Endometrium (tissue), 2 donors: ENCODE results near the gene NTNG2.

Experiments used
- FAIRE-seq: peaks from 2 replicates; lab custom pipeline; 2012; peaks lifted over from hg19 to GRCh38; lab: Jason Lieb, UNC
- donor health status: control.
- donor health status: control.

The NTNG2 gene

DNA sequence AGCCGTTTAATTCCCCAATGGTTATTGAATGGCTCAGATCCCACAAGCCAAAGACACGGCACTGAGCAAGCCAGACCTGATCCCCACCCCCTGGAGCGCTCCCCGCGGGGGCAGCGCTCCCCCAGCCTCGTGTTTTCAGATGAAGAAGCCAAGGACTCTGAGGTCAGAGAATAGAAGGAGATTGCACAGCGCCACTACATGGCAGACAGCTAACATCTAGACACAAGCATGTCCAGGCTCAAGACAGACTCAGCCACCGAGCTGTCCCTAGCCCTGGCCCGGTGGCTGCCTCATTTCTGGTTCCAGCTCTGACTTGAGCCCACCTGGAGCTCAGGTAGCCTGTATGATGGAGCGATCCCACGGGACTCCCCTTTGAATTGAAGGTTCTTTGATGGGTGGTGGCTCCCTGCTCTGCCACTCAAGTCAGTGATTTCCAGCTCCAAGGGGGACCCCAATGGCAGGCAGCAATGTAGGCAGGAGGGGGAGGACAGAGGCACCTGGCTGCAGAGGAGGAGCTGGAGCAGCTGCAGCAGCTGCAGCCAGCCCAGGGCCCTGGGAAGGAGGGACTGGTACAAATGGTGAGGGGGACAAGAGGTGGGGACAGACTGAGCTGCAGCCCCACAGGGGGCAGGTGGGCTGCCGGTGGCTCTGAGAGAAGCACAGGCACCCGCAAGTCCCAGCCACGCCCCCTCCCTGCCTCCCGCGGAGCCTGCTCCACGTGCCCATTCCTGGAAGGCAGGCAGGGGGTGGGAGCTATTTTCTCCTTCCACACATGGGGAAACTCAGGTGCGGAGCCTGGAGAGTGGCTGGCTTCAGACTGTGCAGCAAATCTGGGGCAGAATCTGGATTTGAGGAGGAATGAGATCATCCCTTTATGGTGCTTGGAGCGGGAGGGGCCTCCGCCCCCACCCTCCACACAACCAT, 40.2 kb downstream of the NTNG2 start:
- FAIRE-seq = no peak

DNA sequence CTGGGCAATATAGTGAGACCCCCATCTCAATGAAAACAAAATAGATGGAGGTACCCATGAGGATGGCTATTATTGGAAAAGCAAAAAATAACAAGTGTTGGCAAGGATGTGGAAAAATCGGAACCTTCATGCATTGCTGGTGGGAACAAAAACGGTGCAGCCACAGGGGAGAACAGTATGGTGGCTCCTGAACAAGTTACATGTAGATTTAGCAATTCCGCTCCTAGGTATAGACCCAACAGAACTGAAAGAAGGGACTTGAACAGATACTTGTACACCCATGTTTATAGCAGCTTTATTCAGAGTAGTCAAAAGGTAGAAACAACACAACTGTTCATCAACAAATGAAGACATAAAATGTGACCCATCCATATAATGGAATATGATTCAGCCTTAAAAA, 43.0 kb downstream of the NTNG2 start:
- FAIRE-seq = no peak

DNA sequence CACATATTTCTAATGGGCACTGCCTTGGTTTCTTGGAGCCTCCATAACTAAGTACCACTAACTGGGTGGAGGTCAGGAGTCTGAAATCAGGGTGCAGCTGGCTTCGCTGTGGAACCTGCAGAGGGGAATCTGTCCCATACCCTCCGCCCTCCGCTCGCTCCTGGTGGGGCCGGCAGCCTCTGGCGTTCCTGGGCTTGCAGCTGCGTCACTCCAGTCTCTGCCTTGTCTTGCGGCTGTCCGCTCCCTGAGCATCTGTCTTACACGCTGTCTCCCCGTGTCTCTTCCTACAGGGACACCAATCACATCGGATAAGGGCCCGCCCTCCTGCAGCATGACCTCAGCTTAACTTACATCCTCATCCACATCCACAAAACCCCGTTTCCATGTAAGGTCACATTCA, 45.4 kb downstream of the NTNG2 start:
- FAIRE-seq = no peak

DNA sequence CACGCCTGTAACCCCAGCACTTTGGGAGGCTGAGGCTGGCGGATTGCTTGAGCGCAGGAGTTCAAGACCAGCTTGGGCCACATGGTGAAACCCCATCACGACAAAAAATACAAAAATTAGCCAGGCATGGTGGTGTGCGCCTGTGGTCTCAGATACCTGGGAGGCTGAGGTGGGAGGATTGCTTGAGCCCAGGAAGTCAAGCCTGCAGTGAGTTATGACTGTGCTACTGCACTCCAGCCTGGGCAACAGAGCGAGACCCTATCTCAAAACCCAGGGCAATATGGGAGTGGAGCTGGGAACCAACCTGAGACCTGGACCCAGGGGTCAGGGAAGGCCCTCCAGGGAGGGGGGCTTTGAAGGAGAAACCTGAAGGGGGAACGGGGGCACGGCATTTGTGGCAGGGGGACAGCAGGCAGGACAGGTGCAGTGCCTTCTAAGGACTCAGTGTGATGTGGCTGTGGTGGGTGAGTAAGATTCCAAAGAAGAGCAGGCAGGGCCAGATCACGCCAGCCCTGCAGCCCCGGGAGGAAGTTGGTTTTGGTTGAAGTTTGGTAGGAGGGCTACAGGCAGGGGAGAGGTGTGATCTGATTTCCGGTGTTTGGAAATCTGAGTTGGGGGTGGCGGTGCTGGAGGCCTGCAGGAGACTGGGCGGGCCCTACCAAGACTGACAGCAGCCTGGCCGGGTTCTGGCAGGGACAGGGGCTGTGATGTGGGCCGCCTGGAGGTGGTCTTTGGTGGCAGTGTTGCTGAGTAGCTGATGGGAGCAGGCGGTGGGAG, 46.2 kb downstream of the NTNG2 start:
- FAIRE-seq = no peak

DNA sequence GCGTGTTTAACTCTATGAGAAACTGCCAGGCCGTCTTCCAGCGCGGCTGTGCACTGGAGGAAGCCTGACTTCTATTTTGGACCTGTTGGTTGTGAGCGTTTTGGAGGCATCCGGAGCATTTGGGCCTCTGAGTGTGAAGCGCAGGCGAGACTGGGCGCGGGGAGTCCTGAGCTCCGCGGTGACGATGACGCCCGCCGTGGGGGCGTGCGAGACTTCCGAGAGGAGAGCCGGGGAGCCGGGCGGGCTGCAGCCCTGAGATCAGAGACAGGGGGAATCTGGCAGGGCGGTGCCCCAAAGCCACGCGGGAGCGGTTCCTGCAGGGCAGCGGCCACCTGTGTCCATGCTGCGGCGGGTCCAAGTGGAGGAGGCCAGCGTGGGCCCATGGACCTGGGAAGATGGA, 47.4 kb downstream of the NTNG2 start:
- FAIRE-seq = no peak

DNA sequence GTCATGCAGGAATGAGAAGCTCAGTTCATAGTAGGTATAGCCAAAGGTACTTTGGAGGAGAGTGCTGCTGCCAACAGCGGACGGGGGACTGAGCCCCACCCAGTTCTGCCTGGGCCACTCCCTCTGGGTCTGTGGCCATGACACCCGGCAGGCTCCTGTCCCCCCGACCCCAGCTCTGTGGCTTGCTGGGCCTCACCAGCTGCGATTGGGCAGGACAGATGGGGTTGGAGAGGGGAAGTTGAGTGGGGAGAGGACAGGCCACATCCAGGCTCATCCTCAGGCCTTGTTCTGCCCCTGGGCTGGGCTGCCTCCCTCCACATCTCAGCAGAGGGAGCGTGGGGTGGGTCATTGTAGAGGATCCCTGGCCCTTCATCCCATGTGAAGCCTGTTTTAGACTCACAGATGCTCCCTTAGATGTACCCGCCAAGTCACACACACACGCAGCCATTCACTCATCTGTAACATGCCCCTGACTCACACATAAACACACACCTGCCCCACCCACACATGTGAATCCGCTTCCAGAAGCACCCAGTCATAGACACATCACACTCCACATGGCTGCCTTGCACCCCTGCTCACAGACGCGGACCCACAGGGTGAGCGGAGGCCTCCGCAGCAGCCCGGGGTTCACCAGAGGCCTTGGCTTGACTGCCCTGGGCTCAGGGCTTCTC, 48.8 kb downstream of the NTNG2 start:
- FAIRE-seq = no peak

DNA sequence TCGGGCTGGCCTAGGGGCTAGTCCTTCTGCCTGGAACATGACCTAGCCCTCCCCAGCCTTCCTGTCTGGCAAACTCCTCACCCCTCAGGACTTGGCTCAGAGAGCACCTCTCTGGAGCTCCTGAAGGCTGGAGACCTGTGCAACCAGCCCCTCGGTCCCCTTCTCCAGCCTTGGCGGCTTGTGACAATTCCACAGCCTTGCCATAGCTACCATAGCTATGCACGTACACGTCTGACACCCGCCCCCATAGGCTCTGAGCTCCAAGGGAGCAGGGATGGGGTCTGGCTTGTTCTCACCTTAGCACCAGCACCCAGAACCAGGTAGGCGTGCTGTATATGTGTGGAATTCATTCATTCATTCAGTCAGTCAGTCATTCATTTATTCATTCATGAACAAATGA, 49.7 kb downstream of the NTNG2 start:
- no peak for FAIRE-seq

DNA sequence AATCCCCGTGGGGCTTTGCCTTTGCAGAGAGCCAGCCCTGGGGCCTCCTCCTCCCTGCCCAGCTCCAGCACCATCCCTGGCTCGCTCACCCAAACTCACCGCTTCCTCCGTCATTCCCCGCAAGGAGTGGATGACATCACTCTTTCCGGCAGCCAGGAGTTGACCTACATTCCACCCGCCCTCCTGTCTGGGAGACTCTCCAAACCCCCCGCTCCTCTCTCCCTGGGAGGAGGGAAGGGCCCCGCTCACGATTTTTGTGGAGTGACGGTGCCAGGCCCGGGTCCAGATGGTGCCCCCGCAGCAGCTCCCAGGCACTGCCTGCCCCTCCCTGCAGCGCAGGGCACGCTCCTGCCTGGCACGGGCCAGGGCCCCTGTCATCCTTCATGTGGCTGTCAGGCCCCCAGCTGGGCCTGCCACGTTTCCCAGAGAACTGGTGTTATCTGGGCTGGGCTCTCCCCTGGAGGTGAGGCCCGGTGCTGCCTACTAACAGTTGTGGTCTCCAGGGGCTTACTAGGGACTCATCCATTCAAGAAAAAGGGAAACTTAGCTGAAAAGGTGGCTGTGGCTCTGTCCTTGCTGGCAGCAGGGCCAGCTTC, 52.3 kb downstream of the NTNG2 start:
- FAIRE-seq = no peak

DNA sequence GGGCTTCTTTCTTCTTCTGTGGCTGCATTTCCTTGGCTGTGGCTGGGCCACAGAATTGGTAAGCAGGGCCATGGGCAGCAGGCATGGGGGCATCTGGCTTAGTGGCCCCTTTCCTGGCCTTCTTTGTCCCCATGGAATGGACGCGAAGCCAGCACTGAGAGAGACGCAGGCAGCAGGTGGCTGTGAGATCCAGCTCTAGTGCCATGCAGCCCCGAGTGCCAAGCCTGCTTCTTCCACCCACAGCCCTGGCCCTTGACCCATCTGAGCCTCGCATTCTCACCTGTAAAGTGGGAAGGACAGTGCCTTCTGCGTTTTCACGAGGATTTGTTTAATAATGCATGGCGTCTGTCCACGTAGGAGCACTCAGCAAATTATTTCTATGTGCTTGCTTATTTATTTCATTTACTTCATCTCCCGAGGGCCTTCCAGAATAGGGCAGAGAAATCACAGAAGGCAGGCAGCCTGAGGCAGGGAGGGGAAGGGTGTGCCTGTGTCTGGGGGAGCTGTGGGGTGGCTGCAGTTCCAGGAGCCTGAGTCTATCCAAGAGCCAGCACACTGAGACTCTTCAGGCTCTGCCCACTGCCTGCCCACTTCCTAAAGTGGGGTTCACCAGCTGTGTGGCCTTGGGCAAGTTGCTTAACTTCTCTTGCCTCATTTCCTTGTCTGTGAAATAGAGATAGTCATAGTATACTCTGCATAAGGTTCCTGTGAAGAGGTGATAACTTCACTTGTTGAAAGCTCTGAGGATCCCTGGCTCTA, 55.2 kb downstream of the NTNG2 start:
- FAIRE-seq = no peak

DNA sequence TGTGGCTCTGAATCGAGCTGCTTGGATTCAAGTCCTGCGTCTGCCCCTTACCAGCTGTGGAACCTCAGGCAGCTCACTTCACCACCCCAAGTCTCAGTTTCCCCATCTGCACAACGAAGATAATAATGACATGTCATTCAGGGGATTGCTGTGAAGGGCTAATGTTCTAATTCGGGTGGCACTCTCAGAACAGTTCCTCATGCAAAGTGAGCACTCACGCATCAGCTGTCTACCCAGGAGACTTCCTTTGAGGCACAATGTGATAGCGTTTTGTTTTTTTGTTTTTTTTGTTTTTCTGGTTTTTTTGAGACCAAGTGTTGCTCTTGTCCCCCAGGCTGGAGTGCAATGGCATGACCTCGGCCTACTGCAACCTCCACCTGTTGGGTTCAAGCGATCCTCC, 56.4 kb downstream of the NTNG2 start:
- FAIRE-seq = no peak

DNA sequence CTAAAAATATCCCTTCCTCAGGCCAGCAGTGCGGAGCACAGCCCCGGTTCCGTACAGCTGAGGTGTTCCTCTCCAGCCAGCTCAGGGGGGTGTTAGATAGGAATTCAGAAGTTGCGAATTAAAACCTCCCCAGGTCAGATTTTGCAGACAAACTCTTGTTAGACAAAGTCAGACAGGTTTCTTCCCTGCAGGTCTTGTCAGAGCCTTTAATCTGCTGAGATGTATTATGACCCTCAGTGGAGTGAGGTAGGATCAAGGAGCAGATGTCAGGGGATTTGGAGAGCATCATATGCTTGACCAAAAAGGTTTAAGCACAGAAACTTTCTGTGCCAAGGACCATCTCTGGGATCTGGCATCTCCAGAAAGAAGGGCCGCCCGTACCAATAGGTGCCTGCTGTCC, 60.1 kb downstream of the NTNG2 start:
- no peak for FAIRE-seq

DNA sequence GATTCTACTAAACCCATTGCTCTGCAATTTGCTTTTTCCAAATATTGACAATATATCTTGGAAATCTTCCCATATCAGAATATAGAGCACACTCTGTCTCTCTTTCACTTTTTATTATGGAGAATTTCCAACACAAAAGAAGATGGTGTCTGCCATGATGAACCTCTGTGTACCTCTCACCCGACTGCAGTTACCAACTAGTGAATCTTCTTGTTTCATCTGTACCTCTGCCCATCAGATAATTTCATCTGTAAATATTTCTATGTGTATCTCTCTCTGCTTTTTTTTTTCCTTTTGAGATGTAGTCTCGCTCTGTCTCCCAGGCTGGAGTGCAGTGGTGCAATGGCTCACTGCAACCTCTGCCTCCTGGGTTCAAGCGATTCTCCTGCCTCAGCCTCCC, 62.8 kb downstream of the NTNG2 start:
- FAIRE-seq = no peak

DNA sequence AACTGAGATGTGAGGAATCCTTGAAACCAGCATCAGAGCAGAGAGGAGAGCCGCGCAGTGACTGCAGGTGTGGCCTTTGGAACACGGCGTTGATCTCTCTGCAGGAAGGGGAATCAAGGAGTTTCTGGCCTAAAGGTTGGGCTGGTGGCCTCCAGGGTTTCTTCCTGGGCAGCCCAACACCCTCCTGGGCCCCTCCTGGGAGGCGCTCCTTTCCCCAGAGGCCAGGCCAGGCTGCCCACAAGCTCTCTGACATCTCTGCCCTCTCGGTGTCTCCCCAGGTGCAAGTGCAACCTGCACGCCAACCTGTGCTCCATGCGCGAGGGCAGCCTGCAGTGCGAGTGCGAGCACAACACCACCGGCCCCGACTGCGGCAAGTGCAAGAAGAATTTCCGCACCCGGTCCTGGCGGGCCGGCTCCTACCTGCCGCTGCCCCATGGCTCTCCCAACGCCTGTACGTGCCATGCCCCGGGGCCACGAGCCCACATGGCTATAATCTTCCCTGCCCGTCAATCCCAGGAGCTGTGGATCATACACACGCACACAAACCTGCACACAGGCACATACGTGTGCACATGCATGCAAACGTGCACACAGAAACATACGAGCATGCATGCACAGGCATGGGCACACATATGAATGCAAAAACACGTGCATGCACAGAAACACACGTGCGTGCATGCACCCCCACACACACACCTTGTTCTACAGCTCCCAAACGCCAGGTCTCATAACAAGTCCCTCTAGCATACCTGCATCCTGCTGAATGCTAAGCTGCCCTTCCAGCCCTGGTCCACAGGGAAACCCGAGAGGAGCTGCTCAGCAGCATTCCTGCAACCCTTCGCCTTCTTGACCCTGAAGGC, 64.9 kb downstream of the NTNG2 start:
- FAIRE-seq = no peak

DNA sequence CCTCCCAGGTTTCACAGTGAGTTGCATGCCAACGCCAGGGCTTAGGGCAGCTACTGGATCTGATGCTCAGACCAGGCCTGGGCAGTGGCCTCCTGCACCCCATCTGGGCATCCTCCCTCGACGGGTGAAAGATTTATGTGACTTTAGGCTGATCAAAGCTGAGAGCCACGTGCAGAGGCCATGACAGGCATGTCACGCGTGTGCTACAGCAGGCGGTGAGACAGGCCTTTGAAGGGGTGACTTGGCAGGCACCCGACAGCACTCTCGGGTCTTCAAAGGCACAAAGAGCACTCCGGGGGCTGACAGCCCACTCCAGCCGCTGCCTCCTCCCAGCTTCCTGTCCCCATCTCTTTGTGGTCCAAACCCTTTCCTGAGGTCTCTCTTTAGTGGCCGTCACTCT, 66.2 kb downstream of the NTNG2 start:
- FAIRE-seq = no peak

DNA sequence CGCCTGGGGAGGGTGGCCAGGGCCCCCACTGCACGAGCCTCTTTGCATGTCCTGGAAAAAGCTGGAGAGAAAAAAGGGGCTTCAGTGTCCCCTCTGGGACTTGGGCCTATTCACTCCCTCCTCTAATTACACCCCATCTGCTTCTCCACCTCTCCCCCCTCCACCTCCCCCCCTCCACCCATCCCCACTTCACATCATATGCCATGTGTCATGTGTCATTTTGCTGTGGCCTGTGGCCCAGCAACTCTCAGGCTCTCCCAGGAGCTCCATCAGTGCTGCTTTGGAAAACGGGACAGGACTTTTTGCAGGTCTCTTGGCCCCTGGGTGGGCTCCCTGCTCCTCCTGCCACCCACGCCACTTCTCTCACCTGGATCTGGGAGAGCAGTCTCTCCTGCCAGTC, 68.7 kb downstream of the NTNG2 start:
- no peak for FAIRE-seq

DNA sequence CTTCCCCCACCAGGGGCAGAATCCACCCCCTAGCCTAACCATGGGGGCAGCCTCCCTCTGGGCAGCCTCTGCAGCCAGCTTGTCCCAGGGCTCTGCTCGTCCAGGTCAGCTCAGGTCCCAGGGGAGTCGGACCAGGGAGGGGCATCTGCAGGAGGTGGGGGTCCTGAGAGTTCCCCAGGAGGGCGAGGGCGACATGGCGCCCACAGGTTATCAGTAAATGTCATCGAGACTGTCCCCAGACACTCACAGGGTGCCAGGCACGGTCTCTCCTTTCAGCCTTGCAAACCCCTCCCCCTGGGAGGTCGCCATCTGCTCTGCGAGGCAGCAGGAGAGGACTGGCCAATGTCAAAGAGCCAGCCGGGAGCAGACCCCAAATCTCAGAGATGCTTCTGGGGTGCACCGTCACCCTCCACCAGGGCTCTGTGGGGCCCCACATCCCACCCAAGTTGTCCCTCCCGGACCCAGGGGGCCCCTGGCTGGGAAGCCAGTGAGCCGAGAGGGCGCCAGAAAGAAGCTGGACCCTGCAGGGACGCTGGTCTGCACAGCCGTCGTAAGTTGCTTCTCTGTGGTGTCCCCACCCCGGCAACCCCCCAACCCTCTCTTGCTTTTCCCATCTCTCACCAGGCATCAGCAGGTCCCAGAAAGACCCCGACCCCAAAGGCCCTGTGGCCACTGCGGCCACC, 69.3 kb downstream of the NTNG2 start:
- no peak for FAIRE-seq

DNA sequence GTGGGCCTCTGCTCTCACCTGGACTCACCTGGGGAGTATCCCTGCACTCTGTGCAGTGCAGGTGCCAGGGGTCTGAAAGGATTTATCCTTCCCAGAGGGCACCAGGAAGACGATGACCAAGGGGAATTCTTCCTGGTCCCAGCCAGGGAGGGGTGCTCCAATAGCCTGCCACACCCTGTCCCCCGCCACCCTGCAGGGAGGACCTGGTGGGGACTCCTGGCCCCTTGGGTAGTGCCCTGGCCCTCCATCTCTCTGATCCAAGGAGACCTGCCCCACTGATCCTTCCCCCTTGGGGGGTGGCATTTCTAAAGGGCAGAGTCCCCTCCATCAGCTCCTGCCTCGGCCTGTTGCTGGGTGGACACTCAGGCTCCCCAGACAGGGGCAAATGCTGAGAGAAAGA, 70.7 kb downstream of the NTNG2 start:
- FAIRE-seq = no peak

DNA sequence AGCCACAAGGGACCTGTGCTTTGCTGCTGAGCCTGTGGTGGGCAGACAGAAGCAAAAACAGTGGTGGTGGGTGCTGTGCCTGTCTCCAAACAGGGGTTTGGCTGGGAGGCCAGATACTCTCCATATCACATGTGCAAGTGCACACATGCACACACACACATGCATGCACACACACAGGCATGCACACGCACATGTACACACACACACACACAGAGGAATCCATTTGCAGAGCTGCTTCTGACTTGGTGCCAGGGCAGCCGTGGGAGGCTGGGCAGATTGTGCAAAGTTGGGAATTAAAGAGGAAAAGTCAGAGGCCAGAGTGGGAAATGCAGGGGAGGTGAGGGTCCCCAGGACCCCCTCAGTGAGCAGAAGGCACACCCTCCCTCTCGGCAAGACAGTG, 71.3 kb downstream of the NTNG2 start:
- FAIRE-seq = no peak

DNA sequence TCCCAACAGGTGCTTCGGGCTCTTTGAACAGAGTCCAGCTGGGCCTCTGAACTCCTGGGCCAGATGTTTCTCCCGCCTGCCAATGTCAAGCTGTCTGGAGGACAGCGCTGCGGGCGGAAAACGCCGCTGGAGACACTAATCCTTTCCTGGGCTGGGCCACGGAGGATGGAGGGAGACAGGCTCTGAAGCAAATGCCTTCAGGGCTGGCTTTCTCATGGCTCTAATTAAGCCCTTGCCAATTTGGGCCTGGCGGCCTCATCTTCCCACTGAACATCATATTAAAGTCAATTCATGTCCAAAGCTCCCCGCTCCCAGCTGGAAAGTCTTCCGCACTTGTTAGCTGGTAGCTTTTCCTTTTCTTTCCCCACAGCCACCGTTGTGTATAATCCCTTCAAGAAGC, 72.7 kb downstream of the NTNG2 start:
- FAIRE-seq = no peak

DNA sequence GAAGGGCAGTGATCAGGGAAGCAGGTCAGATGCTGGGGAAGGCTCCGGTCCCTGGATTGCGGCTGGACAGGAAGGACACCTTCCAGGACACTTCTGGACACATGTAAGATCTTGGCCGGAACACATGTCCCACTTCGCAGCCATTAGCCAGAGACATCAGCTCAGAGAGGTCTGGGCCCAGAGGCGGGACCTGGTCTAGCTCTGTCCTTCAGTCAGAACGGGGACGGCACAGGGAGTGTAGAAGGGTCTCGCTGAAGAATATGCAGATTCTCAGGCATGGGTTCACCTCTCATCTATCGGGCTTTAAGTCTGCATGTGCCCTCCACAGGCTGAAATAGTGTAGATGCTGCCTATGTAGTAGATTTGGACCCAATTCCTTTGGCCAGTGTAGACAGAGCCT, 73.3 kb downstream of the NTNG2 start:
- FAIRE-seq = no peak
